ENCODE data around the gene ECE1.

ECE1 gene

DNA sequence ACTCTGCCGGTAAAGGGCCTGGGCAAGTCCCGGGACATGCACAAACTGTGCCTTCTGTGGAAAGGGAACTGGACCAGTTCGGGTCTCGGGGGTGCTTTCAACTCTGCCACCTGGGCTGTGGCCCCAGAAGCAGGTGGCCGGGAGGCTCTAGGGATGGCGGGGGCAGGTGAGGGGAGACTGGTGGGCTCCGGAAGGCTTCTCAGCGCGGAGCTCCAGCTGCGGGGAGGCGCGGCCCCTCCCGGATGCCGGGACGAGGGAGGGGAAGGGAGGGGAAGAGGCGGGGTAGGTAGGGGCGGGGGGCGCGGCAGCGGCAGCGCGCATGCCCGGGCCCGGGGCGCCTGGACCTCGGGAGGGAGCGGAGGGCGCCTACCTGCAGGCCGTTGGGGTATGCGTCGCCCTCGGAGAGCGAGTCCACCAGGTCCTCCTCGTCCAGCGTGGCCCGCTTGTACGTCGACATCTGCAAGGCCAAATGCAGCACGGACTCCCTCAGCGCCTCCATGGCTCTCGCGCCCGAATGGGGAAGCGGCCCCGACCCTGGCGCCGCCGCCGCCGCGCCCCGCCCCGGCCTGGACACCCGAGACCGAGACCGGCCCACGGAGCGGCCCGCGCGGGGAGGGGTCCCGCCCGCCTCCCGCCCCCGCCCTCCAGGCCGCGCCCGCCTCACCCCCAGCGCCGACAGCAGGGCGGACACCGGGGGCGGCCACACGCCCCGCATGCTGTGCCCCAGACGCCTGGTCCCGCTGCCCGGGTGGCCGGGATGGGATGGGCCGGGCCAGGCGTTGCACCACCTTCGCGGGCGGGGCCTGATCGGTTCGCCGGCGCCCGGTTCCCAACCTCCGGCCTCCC lies at the start of gene ECE1:
ECE1 (minus strand) TSS at position 764 of the 846 bp plus-strand sequence; CDS start at position 715, 49 bp downstream.
- ChIA-PET POLR2A (no interaction called here), CTCF (interaction anchor here (0.7 to 1.5 kb wide), 2 partner anchors 19 to 35 kb away, joined by 3 read pairs; no protein-coding TSS in a partner anchor)
- no peak for TF ChIP-seq NFRKB (IDR thresholded peaks at IDR 0.05)
- no peak for TF ChIP-seq ZNF384 (IDR thresholded peaks at IDR 0.05)
- no peak for TF ChIP-seq LEF1 (IDR thresholded peaks at IDR 0.05; ENCODE audit: borderline replicate concordance)
- no peak for TF ChIP-seq FOXA1 (IDR thresholded peaks at IDR 0.05)
- TF ChIP-seq HDGF (IDR thresholded peaks at IDR 0.05; ENCODE audit: borderline replicate concordance) = no peak
- TF ChIP-seq SUZ12 (IDR thresholded peaks at IDR 0.05) = no peak
- no peak for TF ChIP-seq ELF4 (IDR thresholded peaks at IDR 0.05)
- no peak for TF ChIP-seq TARDBP (IDR thresholded peaks at IDR 0.05)
- TF ChIP-seq FOXM1 (IDR thresholded peaks at IDR 0.05; ENCODE audit: borderline replicate concordance) = no peak
- no peak for TF ChIP-seq L3MBTL2 (conservative IDR thresholded peaks at IDR 0.05)
- no peak for TF ChIP-seq FOXK2 (IDR thresholded peaks at IDR 0.05)
- no peak for TF ChIP-seq SP1 (IDR thresholded peaks at IDR 0.05)
- no peak for TF ChIP-seq ARNT (IDR thresholded peaks at IDR 0.05)
- no peak for TF ChIP-seq CTBP1 (IDR thresholded peaks at IDR 0.05; ENCODE audit: borderline replicate concordance)
- TF ChIP-seq, protein P1, sequence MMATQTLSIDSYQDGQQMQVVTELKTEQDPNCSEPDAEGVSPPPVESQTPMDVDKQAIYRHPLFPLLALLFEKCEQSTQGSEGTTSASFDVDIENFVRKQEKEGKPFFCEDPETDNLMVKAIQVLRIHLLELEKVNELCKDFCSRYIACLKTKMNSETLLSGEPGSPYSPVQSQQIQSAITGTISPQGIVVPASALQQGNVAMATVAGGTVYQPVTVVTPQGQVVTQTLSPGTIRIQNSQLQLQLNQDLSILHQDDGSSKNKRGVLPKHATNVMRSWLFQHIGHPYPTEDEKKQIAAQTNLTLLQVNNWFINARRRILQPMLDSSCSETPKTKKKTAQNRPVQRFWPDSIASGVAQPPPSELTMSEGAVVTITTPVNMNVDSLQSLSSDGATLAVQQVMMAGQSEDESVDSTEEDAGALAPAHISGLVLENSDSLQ (IDR thresholded peaks at IDR 0.05) = no peak
- peak; percentile 63 for DNase-seq (ENCODE audit: extremely low spot score)

DNA sequence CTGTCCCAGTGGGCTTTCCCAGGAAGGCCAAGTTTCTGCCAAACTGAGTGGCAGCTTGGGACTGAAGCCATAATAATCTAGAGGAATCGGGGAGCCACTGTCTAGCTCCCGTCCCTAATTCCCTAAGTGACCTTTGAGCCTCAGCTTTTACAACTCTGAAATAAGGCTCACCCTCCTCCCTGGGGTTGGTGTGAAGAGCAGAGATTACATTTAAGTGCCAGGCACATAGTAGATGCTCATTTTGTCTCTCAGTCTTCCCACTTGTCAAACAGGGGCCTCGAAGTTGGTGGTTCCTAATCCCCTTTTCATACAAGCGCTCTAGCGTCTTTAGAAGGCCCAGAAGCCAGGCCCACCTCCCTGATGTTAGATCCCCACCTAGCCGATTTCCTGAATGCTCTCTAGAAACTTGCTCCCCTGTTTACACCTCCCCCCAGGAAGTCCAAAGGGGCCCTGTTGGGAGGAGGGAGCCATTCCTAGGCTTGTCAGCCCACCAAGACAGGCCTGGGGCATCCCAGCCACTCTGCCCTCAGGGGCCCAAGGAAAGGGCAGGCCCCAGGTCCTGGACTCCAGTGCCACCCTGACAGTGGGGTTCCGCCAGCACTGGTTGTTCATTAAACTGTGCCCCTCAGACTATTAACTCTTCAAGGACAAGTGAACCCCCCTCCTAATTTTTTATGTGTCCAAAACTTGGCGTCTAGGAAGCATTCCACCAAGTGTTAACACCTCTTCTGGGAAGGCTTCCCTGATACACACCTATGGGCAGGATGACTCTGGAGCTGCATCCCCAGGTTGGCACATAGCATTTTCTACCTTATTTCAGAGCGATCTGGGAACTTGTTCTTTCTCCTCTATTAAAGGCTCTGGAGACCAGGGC lies 49.3 kb upstream of the ECE1 start:
- ChIA-PET CTCF (interaction anchor here (1.1 to 4.8 kb wide), 4 partner anchors 17 to 106 kb away, joined by 3 to 21 read pairs (median 8); no protein-coding TSS in a partner anchor), POLR2A (interaction anchor here (0.6 to 1.6 kb wide), 3 partner anchors 10 to 132 kb away, joined by 3 to 5 read pairs (median 4); no protein-coding TSS in a partner anchor)
- DNase-seq (ENCODE audit: extremely low spot score) = no peak
- TF ChIP-seq FOXA1 (IDR thresholded peaks at IDR 0.05) = no peak
- TF ChIP-seq, protein P1 (IDR thresholded peaks at IDR 0.05) = no peak
- no peak for TF ChIP-seq NFRKB (IDR thresholded peaks at IDR 0.05)
- TF ChIP-seq ARNT (IDR thresholded peaks at IDR 0.05) = no peak
- TF ChIP-seq TARDBP (IDR thresholded peaks at IDR 0.05) = no peak
- no peak for TF ChIP-seq ELF4 (IDR thresholded peaks at IDR 0.05)

DNA sequence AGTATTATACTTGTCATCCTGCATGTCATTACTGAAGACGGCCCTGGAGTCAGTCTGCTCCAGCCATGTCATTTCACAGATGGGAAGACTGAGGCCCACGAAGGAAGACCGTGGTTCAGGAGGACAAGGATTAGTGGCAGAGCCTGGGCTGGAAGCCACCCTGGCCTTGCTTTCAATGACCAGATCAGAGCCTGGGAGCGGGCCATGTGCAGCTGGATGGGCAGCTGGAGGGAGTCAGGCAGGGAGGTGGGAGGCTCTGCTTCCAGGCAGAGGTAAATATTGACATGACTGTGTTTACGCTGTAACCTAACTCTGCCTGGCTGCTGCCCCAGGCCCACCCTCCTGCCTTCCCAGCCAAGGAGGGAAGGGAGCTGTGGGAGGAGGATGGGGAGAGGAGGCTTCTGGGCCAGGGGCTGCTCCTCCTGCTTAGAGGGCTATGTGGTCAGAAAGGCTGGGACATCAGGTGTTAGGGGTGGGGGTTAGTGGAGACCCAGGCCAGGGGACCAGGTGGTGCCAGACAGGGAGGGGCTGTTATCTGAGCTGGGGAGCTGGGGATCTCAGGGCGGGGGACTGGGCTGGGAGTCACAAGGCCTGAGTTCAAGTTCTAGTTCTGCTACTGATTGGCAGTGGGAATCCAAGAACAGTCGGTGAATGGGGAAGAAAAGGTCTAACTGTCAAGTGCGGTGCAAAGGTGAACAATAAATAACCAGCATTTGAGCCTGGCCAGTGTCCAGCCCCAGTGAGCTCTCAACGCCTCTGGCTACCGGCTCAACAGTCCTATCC lies 48.5 kb upstream of the ECE1 start:
- no peak for TF ChIP-seq TARDBP (IDR thresholded peaks at IDR 0.05)
- TF ChIP-seq ZNF384 (IDR thresholded peaks at IDR 0.05) = no peak
- no peak for TF ChIP-seq FOXK2 (IDR thresholded peaks at IDR 0.05)
- TF ChIP-seq BHLHE40 (IDR thresholded peaks at IDR 0.05; ENCODE audit: borderline replicate concordance) = no peak
- no peak for TF ChIP-seq HDGF (IDR thresholded peaks at IDR 0.05; ENCODE audit: borderline replicate concordance)
- no peak for TF ChIP-seq CTBP1 (IDR thresholded peaks at IDR 0.05; ENCODE audit: borderline replicate concordance)
- no peak for TF ChIP-seq L3MBTL2 (conservative IDR thresholded peaks at IDR 0.05)
- no peak for TF ChIP-seq SUZ12 (IDR thresholded peaks at IDR 0.05)
- no peak for TF ChIP-seq NFRKB (IDR thresholded peaks at IDR 0.05)
- no peak for TF ChIP-seq ARNT (IDR thresholded peaks at IDR 0.05)
- no peak for TF ChIP-seq LEF1 (IDR thresholded peaks at IDR 0.05; ENCODE audit: borderline replicate concordance)
- TF ChIP-seq ELF4 (IDR thresholded peaks at IDR 0.05) = no peak
- TF ChIP-seq, protein P1 (IDR thresholded peaks at IDR 0.05) = no peak
- TF ChIP-seq FOXM1 (IDR thresholded peaks at IDR 0.05; ENCODE audit: borderline replicate concordance) = no peak
- TF ChIP-seq SP1 (IDR thresholded peaks at IDR 0.05) = no peak
- no peak for TF ChIP-seq FOXA1 (IDR thresholded peaks at IDR 0.05)
- POLR2A ChIA-PET = interaction anchor here (0.6 to 1.6 kb wide), 5 partner anchors 11 to 131 kb away, joined by 3 to 5 read pairs (median 4); no protein-coding TSS in a partner anchor
- CTCF ChIA-PET = interaction anchor here (1.1 to 4.8 kb wide), 5 partner anchors 14 to 105 kb away, joined by 3 to 21 read pairs (median 4); no protein-coding TSS in a partner anchor

DNA sequence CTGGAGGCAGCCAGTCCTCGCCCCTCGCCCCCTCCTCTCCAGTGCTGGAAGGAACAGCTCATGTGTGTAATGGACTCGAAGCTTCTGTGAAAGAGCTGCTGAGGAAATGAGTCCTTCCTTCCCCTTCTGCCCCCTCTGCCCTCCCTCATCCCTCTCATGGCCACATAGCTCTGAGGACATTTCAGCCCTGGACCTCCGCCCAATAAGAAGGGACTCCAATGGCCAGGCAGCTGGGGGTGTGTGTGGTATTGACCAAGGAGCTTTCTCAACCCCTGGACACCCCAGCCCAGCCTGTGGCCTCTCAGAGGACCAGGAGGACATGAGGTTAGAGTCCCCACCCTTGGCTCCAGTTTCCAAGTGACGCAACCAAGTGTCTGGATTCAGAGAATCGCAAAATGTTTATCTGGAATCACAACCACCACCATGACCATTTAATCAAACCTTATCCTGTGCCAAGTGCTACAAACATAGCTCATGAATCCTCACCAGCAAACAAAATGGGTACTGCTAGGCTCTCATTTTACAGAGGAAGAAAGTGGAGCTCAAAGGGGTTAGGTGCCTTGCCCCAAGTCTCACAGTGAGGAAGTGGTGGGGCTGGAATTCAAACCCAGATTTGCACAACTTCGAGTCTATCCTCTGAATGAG lies 47.8 kb upstream of the ECE1 start:
- ChIA-PET POLR2A (interaction anchor here (1.0 to 1.6 kb wide), 4 partner anchors 13 to 129 kb away, joined by 3 to 5 read pairs (median 4); no protein-coding TSS in a partner anchor), CTCF (interaction anchor here (0.6 to 4.8 kb wide), 6 partner anchors 13 to 104 kb away, joined by 3 to 21 read pairs (median 5); no protein-coding TSS in a partner anchor)
- no peak for TF ChIP-seq SP1 (IDR thresholded peaks at IDR 0.05)
- no peak for TF ChIP-seq L3MBTL2 (conservative IDR thresholded peaks at IDR 0.05)
- no peak for TF ChIP-seq FOXA1 (IDR thresholded peaks at IDR 0.05)
- no peak for TF ChIP-seq BHLHE40 (IDR thresholded peaks at IDR 0.05; ENCODE audit: borderline replicate concordance)
- TF ChIP-seq LEF1 (IDR thresholded peaks at IDR 0.05; ENCODE audit: borderline replicate concordance) = no peak
- no peak for TF ChIP-seq SUZ12 (IDR thresholded peaks at IDR 0.05)
- TF ChIP-seq ARNT (IDR thresholded peaks at IDR 0.05) = no peak
- TF ChIP-seq NFRKB (IDR thresholded peaks at IDR 0.05) = no peak
- no peak for TF ChIP-seq CTBP1 (IDR thresholded peaks at IDR 0.05; ENCODE audit: borderline replicate concordance)
- no peak for TF ChIP-seq HDGF (IDR thresholded peaks at IDR 0.05; ENCODE audit: borderline replicate concordance)
- TF ChIP-seq, protein P1 (IDR thresholded peaks at IDR 0.05) = no peak
- no peak for TF ChIP-seq FOXK2 (IDR thresholded peaks at IDR 0.05)
- TF ChIP-seq TARDBP (IDR thresholded peaks at IDR 0.05) = no peak
- no peak for TF ChIP-seq ELF4 (IDR thresholded peaks at IDR 0.05)
- no peak for TF ChIP-seq FOXM1 (IDR thresholded peaks at IDR 0.05; ENCODE audit: borderline replicate concordance)
- no peak for TF ChIP-seq ZNF384 (IDR thresholded peaks at IDR 0.05)
- DNase-seq (ENCODE audit: extremely low spot score) = no peak

More for the DNA sequence above, 48.5 kb upstream of the ECE1 start:
- DNase-seq (ENCODE audit: extremely low spot score) = no peak

Measured in HEK293T (cell line).